Mesothelial cell of epicardium (in vitro differentiated cells): ENCODE measurements around the gene CATSPER3. TPM values are rescaled to one million over a fixed set of nuclear protein-coding genes. Genes with fewer than 3 reads are reported as not detected.

Experiments used
- DNase-seq, 2 experiments: peaks; one replicate each; pipeline ENCODE4 v3.0.0; 2021; ENCODE audit warnings: low spot score in 2 of 2; ENCODE audit not compliant: unreplicated experiment in 2 of 2
- H3K27ac Mint-ChIP-seq: 2 replicates; pipeline ENCODE4 v1.8.0; 2021; ENCODE audit warnings: mixed read lengths
- H3K27me3 Mint-ChIP-seq: 2 replicates; pipeline ENCODE4 v1.8.0; 2021; ENCODE audit warnings: low read depth, mixed read lengths
- H3K36me3 Mint-ChIP-seq: 2 replicates; pipeline ENCODE4 v1.8.0; 2021; ENCODE audit warnings: mixed read lengths
- H3K4me1 Mint-ChIP-seq: 2 replicates; pipeline ENCODE4 v1.8.0; 2021; ENCODE audit warnings: mixed read lengths
- H3K4me3 Mint-ChIP-seq: 2 replicates; pipeline ENCODE4 v1.8.0; 2021; ENCODE audit warnings: mild to moderate bottlenecking, moderate library complexity, mixed read lengths
- H3K9me3 Mint-ChIP-seq: 2 replicates; pipeline ENCODE4 v1.8.0; 2021; ENCODE audit warnings: mixed read lengths
- CTCF ChIP-seq: fragments of 200-600 bp; sonication (generic); IDR thresholded peaks from one replicate; pipeline ENCODE4 v1.5.0; 2021; ENCODE audit warnings: antibody characterized with exemption; ENCODE audit not compliant: unreplicated experiment
- total RNA-seq: library from RNA; stranded (reverse); gene quantifications from 3 replicates; pipeline ENCODE4 v1.2.1, GENCODE V29; 2021

The CATSPER3 gene
- total RNA-seq, 1 donor from 2014 or later, result 1.5 TPM

GRCh38 chr5:135039271-135040033 lies 71.7 kb downstream of the CATSPER3 start:
- no peaks in the 10 kb centered on the region for H3K9me3 Mint-ChIP-seq
- DNase-seq, result peak in 1 of 2 experiments; percentile 53
- TF ChIP-seq CTCF, result no peak
- H3K36me3 Mint-ChIP-seq, result no peaks in the 10 kb centered on the region
- H3K4me3 Mint-ChIP-seq, result peak overlapping the region; percentile 67
- H3K4me1 Mint-ChIP-seq, result peaks cover 17% of the 10 kb centered on the region
- peak overlapping the region; percentile 25 for H3K27ac Mint-ChIP-seq
- H3K27me3 Mint-ChIP-seq, result peaks cover 96% of the 10 kb centered on the region

- H3K36me3 Mint-ChIP-seq, result no peaks in the 10 kb centered on the region
- H3K9me3 Mint-ChIP-seq, result no peaks in the 10 kb centered on the region
- H3K27ac Mint-ChIP-seq, result peak overlapping the region; percentile 85
- peak overlapping the region; percentile 58 for H3K4me3 Mint-ChIP-seq
- H3K27me3 Mint-ChIP-seq, result peaks cover 96% of the 10 kb centered on the region
- peaks cover 13% of the 10 kb centered on the region for H3K4me1 Mint-ChIP-seq
- DNase-seq, result no peak
- no peak for TF ChIP-seq CTCF
Observed at GRCh38 chr5:135040034-135040332, 72.3 kb downstream of the CATSPER3 start.

- Mint-ChIP-seq H3K36me3 (no peaks in the 10 kb centered on the region), H3K27ac (peak overlapping the region; percentile 85), H3K4me1 (peaks cover 10% of the 10 kb centered on the region), H3K9me3 (no peaks in the 10 kb centered on the region), H3K27me3 (peaks cover 96% of the 10 kb centered on the region), H3K4me3 (peak overlapping the region; percentile 58)
- DNase-seq, result peak in 1 of 2 experiments; percentile 57
- TF ChIP-seq CTCF, result no peak
Observed at GRCh38 chr5:135040333-135041144, 72.8 kb downstream of the CATSPER3 start.

- TF ChIP-seq CTCF, result no peak
- H3K9me3 Mint-ChIP-seq, result no peaks in the 10 kb centered on the region
- H3K36me3 Mint-ChIP-seq, result no peaks in the 10 kb centered on the region
- H3K4me3 Mint-ChIP-seq, result peak overlapping the region; percentile 58
- peak overlapping the region; percentile 85 for H3K27ac Mint-ChIP-seq
- H3K4me1 Mint-ChIP-seq, result peaks cover 6% of the 10 kb centered on the region
- DNase-seq, result no peak
- peaks cover 96% of the 10 kb centered on the region for H3K27me3 Mint-ChIP-seq
Observed at GRCh38 chr5:135041145-135041587, 73.5 kb downstream of the CATSPER3 start.

- Mint-ChIP-seq H3K4me1 (peaks cover 5% of the 10 kb centered on the region), H3K27ac (peak overlapping the region; percentile 85), H3K27me3 (peaks cover 96% of the 10 kb centered on the region), H3K9me3 (no peaks in the 10 kb centered on the region), H3K4me3 (peak overlapping the region; percentile 58), H3K36me3 (no peaks in the 10 kb centered on the region)
- TF ChIP-seq CTCF, result no peak
- DNase-seq, result no peak
Observed at GRCh38 chr5:135041726-135042125, 74.0 kb downstream of the CATSPER3 start.
